Vagina (tissue), 2 donors: ENCODE results near the gene CDK15.

Source experiments
- CTCF ChIP-seq, 3 experiments: fragments of 450-650 bp in 2 of 3; fragments of 200-600 bp in 1 of 3; sonication (generic) in 1 of 3; IDR thresholded peaks; one replicate each; pipeline ENCODE4 v1.5.1; 2017 to 2019; ENCODE audit warnings: antibody characterized with exemption in 3 of 3, mild to moderate bottlenecking in 2 of 3, moderate library complexity in 2 of 3
- POLR2A ChIP-seq, 2 donors: fragments of 450-650 bp; IDR thresholded peaks; one replicate each; pipeline ENCODE4 v1.6.1; 2017; ENCODE audit warnings: antibody characterized with exemption in 2 of 2, mild to moderate bottlenecking in 2 of 2, moderate library complexity in 2 of 2
- POLR2AphosphoS5 ChIP-seq, 2 donors: sonication (generic); formaldehyde crosslinking; IDR thresholded peaks; one replicate each; pipeline ENCODE4 v1.9.0; 2017; ENCODE audit warnings: antibody characterized with exemption in 2 of 2, mild to moderate bottlenecking in 2 of 2, low read depth in 1 of 2; ENCODE audit not compliant: insufficient read depth in 1 of 2

- TF ChIP-seq CTCF (IDR thresholded peaks at IDR 0.05), result no peak
- TF ChIP-seq POLR2AphosphoS5 (IDR thresholded peaks at IDR 0.05; ENCODE audit: insufficient read depth in 1 of 2, low read depth in 1 of 2), result no peak
- TF ChIP-seq POLR2A (IDR thresholded peaks at IDR 0.05), result no peak
Measured at GRCh38 chr2:201840726-201841125, 34.4 kb downstream of the CDK15 start.
